ENCODE measurements around the gene SFI1. TPM values are rescaled to one million over a fixed set of nuclear protein-coding genes. Genes with fewer than 3 reads are reported as not detected.

The SFI1 gene
- total and polyA plus RNA-seq, 11 donors, result 2.2 to 18.3 (median 6.4) TPM

GRCh38 chr22:31625661-31626426 is 129.5 kb downstream of the SFI1 start:
- Histone ChIP-seq H3K4me1 (peaks cover 3 to 60% (median 37%) of the 10 kb centered on the region in 12 donors), H3K9me3 (no peaks in the 10 kb centered on the region), H3K27me3 (no peaks in the 10 kb centered on the region), H3K4me3 (peak overlapping the region in 4 of 12 donors; percentile 5 to 24 (median 9)), H3K36me3 (peaks cover 0 to 40% (median 8%) of the 10 kb centered on the region in 9 donors), H3K27ac (peak overlapping the region in 9 of 12 donors; percentile 4 to 61 (median 33))
- ATAC-seq, result peak in 1 of 4 donors; percentile 49
- intact Hi-C loops (cut with DNase I), result loop anchor here in 1 of 10 donors (5.0 kb wide), 1 partner anchor 279 kb away; the partner anchor contains the start of gene PATZ1
- DNase-seq, result peak in 3 of 5 donors; percentile 43 to 75 (median 52)
- TF ChIP-seq POLR2A (IDR thresholded peaks at IDR 0.05) (no peak), CTCF (IDR thresholded peaks at IDR 0.05) (no peak)
- 42 to 55% (median 46%) methylated on average over 18 to 31 of the region's 31 CpGs for WGBS, 4 donors

GRCh38 chr22:31626427-31627150 is 130.3 kb downstream of the SFI1 start:
- Histone ChIP-seq H3K36me3 (peaks cover 0 to 33% (median under 1%) of the 10 kb centered on the region in 9 donors), H3K27me3 (no peaks in the 10 kb centered on the region), H3K9me3 (no peaks in the 10 kb centered on the region), H3K4me3 (no peak overlapping the region), H3K27ac (peak overlapping the region in 7 of 12 donors; percentile 26 to 61 (median 43)), H3K4me1 (peaks cover 3 to 67% (median 43%) of the 10 kb centered on the region in 12 donors)
- ATAC-seq, result no peak
- no peak for DNase-seq
- WGBS, 4 donors, result 75 to 85% (median 82%) methylated on average over 8 to 15 of the region's 15 CpGs
- no peak for TF ChIP-seq POLR2A (IDR thresholded peaks at IDR 0.05)
- no peak for TF ChIP-seq CTCF (IDR thresholded peaks at IDR 0.05)
- intact Hi-C loops (cut with DNase I), result loop anchor here in 1 of 10 donors (5.0 kb wide), 1 partner anchor 279 kb away; the partner anchor contains the start of gene PATZ1

GRCh38 chr22:31627223-31627731 is 130.9 kb downstream of the SFI1 start:
- DNase-seq (no peak), ATAC-seq (no peak)
- H3K4me3 ChIP-seq, result no peak overlapping the region
- peaks cover 3 to 69% (median 43%) of the 10 kb centered on the region in 12 donors for H3K4me1 ChIP-seq
- peaks cover 0 to 26% (median 0%) of the 10 kb centered on the region in 9 donors for H3K36me3 ChIP-seq
- 66 to 90% (median 71%) methylated on average over 3 to 8 of the region's 8 CpGs for WGBS, 4 donors
- intact Hi-C loops (cut with DNase I), result loop anchor here in 1 of 10 donors (5.0 kb wide), 1 partner anchor 280 kb away; the partner anchor contains the start of gene PATZ1
- no peak for TF ChIP-seq CTCF (IDR thresholded peaks at IDR 0.05)
- TF ChIP-seq POLR2A (IDR thresholded peaks at IDR 0.05), result no peak
- H3K27me3 ChIP-seq, result no peaks in the 10 kb centered on the region
- H3K9me3 ChIP-seq, result no peaks in the 10 kb centered on the region
- peak overlapping the region in 3 of 12 donors; percentile 31 to 61 (median 34) for H3K27ac ChIP-seq

Measured in heart left ventricle (tissue), 16 donors.